IPS-18a (cell line): ENCODE data around the gene KBTBD6.

Experiments used
- H3K27ac ChIP-seq: one replicate; pipeline ENCODE4 v1.5.1; 2013; ENCODE audit warnings: low read length
- H3K27me3 ChIP-seq: one replicate; pipeline ENCODE4 v1.6.1; 2013; ENCODE audit warnings: mild to moderate bottlenecking, low read length; ENCODE audit not compliant: control insufficient read depth, insufficient read depth
- H3K36me3 ChIP-seq: one replicate; pipeline ENCODE4 v1.6.1; 2013; ENCODE audit warnings: low read depth, low read length; ENCODE audit not compliant: control insufficient read depth
- H3K4me1 ChIP-seq: one replicate; pipeline ENCODE4 v1.6.1; 2013; ENCODE audit warnings: low read depth, low read length; ENCODE audit not compliant: control insufficient read depth
- H3K4me3 ChIP-seq: one replicate; pipeline ENCODE4 v1.5.1; 2013; ENCODE audit warnings: low read length
- H3K9ac ChIP-seq: one replicate; pipeline ENCODE4 v1.6.1; 2013; ENCODE audit warnings: mild to moderate bottlenecking, low read length, moderate library complexity
- H3K9me3 ChIP-seq: one replicate; pipeline ENCODE4 v1.6.1; 2013; ENCODE audit warnings: low read depth, low read length; ENCODE audit not compliant: control insufficient read depth

KBTBD6 gene

GRCh38 chr13:41152005-41152404 lies 19.4 kb upstream of the KBTBD6 start:
- no peak overlapping the region for H3K4me3 ChIP-seq
- peaks cover 29% of the 10 kb centered on the region for H3K9me3 ChIP-seq

GRCh38 chr13:41150058-41150457 lies 17.5 kb upstream of the KBTBD6 start:
- Histone ChIP-seq H3K36me3 (no peaks in the 10 kb centered on the region), H3K9ac (no peak overlapping the region), H3K27me3 (no peaks in the 10 kb centered on the region), H3K27ac (no peak overlapping the region), H3K9me3 (peaks cover 32% of the 10 kb centered on the region), H3K4me1 (no peaks in the 10 kb centered on the region), H3K4me3 (no peak overlapping the region)

More at GRCh38 chr13:41152005-41152404, 19.4 kb upstream of the KBTBD6 start:
- Histone ChIP-seq H3K27me3 (no peaks in the 10 kb centered on the region), H3K36me3 (no peaks in the 10 kb centered on the region), H3K4me1 (peaks cover 5% of the 10 kb centered on the region), H3K27ac (no peak overlapping the region), H3K9ac (no peak overlapping the region)

- H3K4me3 ChIP-seq: no peak overlapping the region
- H3K4me1 ChIP-seq: no peaks in the 10 kb centered on the region
- no peaks in the 10 kb centered on the region for H3K36me3 ChIP-seq
- no peaks in the 10 kb centered on the region for H3K27me3 ChIP-seq
- H3K27ac ChIP-seq: no peak overlapping the region
- H3K9ac ChIP-seq: no peak overlapping the region
- peaks cover 32% of the 10 kb centered on the region for H3K9me3 ChIP-seq
Measured at GRCh38 chr13:41148419-41149283, 16.0 kb upstream of the KBTBD6 start.

- no peak overlapping the region for H3K27ac ChIP-seq
- H3K9me3 ChIP-seq: peaks cover 32% of the 10 kb centered on the region
- no peaks in the 10 kb centered on the region for H3K4me1 ChIP-seq
- no peaks in the 10 kb centered on the region for H3K36me3 ChIP-seq
- no peak overlapping the region for H3K9ac ChIP-seq
- no peak overlapping the region for H3K4me3 ChIP-seq
- no peaks in the 10 kb centered on the region for H3K27me3 ChIP-seq
Measured at GRCh38 chr13:41145136-41145908, 12.7 kb upstream of the KBTBD6 start.

GRCh38 chr13:41144576-41144975 lies 12.0 kb upstream of the KBTBD6 start:
- Histone ChIP-seq H3K4me3 (no peak overlapping the region), H3K27me3 (no peaks in the 10 kb centered on the region), H3K36me3 (no peaks in the 10 kb centered on the region), H3K27ac (no peak overlapping the region), H3K9me3 (peaks cover 24% of the 10 kb centered on the region), H3K9ac (no peak overlapping the region), H3K4me1 (no peaks in the 10 kb centered on the region)

GRCh38 chr13:41139296-41139966 lies 6.8 kb upstream of the KBTBD6 start:
- no peak overlapping the region for H3K27ac ChIP-seq
- no peak overlapping the region for H3K4me3 ChIP-seq
- no peaks in the 10 kb centered on the region for H3K9me3 ChIP-seq
- H3K4me1 ChIP-seq: no peaks in the 10 kb centered on the region
- no peaks in the 10 kb centered on the region for H3K36me3 ChIP-seq
- H3K27me3 ChIP-seq: no peaks in the 10 kb centered on the region
- H3K9ac ChIP-seq: no peak overlapping the region

GRCh38 chr13:41137951-41138350 lies 5.3 kb upstream of the KBTBD6 start:
- no peak overlapping the region for H3K9ac ChIP-seq
- H3K27ac ChIP-seq: no peak overlapping the region
- H3K9me3 ChIP-seq: no peaks in the 10 kb centered on the region

GRCh38 chr13:41137241-41137640 lies 4.6 kb upstream of the KBTBD6 start:
- Histone ChIP-seq H3K27me3 (no peaks in the 10 kb centered on the region), H3K9ac (no peak overlapping the region)

More at GRCh38 chr13:41137951-41138350, 5.3 kb upstream of the KBTBD6 start:
- Histone ChIP-seq H3K4me3 (no peak overlapping the region), H3K27me3 (no peaks in the 10 kb centered on the region), H3K36me3 (no peaks in the 10 kb centered on the region), H3K4me1 (peaks cover 3% of the 10 kb centered on the region)

GRCh38 chr13:41136396-41137031 lies 3.9 kb upstream of the KBTBD6 start:
- H3K4me3 ChIP-seq: no peak overlapping the region
- H3K4me1 ChIP-seq: peaks cover 3% of the 10 kb centered on the region
- no peaks in the 10 kb centered on the region for H3K9me3 ChIP-seq
- H3K27me3 ChIP-seq: no peaks in the 10 kb centered on the region
- no peaks in the 10 kb centered on the region for H3K36me3 ChIP-seq
- H3K9ac ChIP-seq: no peak overlapping the region
- no peak overlapping the region for H3K27ac ChIP-seq

More at GRCh38 chr13:41137241-41137640, 4.6 kb upstream of the KBTBD6 start:
- Histone ChIP-seq H3K4me3 (no peak overlapping the region), H3K4me1 (peaks cover 3% of the 10 kb centered on the region), H3K36me3 (no peaks in the 10 kb centered on the region), H3K27ac (no peak overlapping the region), H3K9me3 (no peaks in the 10 kb centered on the region)

- Histone ChIP-seq H3K36me3 (no peaks in the 10 kb centered on the region), H3K27ac (no peak overlapping the region), H3K4me1 (peaks cover 3% of the 10 kb centered on the region), H3K27me3 (no peaks in the 10 kb centered on the region), H3K4me3 (peak overlapping the region; percentile 99), H3K9me3 (no peaks in the 10 kb centered on the region), H3K9ac (no peak overlapping the region)
Measured at GRCh38 chr13:41133951-41134350, 1.3 kb upstream of the KBTBD6 start.
